ENCODE measurements around the gene CALN1.

- TF ChIP-seq GATA2 (IDR thresholded peaks at IDR 0.05; ENCODE audit: low read depth, low read length), result no peak
- no peak for TF ChIP-seq GATA3 (IDR thresholded peaks at IDR 0.05; ENCODE audit: low read depth, low read length)
These were observed 604.0 kb downstream of the CALN1 start for GRCh38 chr7:71808115-71808514.

Measured in SH-SY5Y (cell line).